H1 (cell line): ENCODE results near the gene TRIM68. TPM values are rescaled to one million over a fixed set of nuclear protein-coding genes. Genes with fewer than 3 reads are reported as not detected.

ENCODE experiments used
- ASH2L ChIP-seq: fragments of 200-600, 300-600 bp; sonication (generic); IDR thresholded peaks from one replicate; pipeline ENCODE4 v1.7.1; 2017; ENCODE audit warnings: low read length
- BRCA1 ChIP-seq: IDR thresholded peaks from 2 replicates; pipeline ENCODE4 v1.6.1; 2012; ENCODE audit warnings: low read depth, low read length, improper control_type of control experiment
- CTBP2 ChIP-seq: IDR thresholded peaks from 2 replicates; pipeline ENCODE4 v1.7.0; 2011; ENCODE audit warnings: borderline replicate concordance, mild to moderate bottlenecking, moderate library complexity, mixed read lengths, low read length; ENCODE audit not compliant: insufficient read depth, insufficient read length
- EZH2 ChIP-seq: fragments of 200-600 bp; sonication (generic); IDR thresholded peaks from 2 replicates; pipeline ENCODE4 v1.7.1; 2012; ENCODE audit warnings: low read depth, mild to moderate bottlenecking, moderate library complexity, low read length, inconsistent platforms; ENCODE audit not compliant: severe bottlenecking
- FOSL1 ChIP-seq: IDR thresholded peaks from 2 replicates; pipeline ENCODE4 v1.6.1; 2011; ENCODE audit warnings: mild to moderate bottlenecking, low read depth, low read length, moderate library complexity; ENCODE audit not compliant: insufficient read depth
- GABPA ChIP-seq: IDR thresholded peaks from 2 replicates; pipeline ENCODE4 v1.6.1; 2011; ENCODE audit warnings: mild to moderate bottlenecking, low read length, moderate library complexity, borderline replicate concordance; ENCODE audit not compliant: insufficient read depth
- GTF2F1 ChIP-seq: IDR thresholded peaks from 2 replicates; pipeline ENCODE4 v1.6.1; 2012; ENCODE audit warnings: low read depth, low read length, improper control_type of control experiment, borderline replicate concordance
- NANOG ChIP-seq: IDR thresholded peaks from 2 replicates; pipeline ENCODE4 v1.6.1; 2011; ENCODE audit warnings: low read length, low read depth, mild to moderate bottlenecking, inconsistent platforms; ENCODE audit not compliant: insufficient read depth, poor library complexity, severe bottlenecking
- RFX5 ChIP-seq: IDR thresholded peaks from 2 replicates; pipeline ENCODE4 v1.6.1; 2011; ENCODE audit warnings: low read depth, low read length, improper control_type of control experiment, borderline replicate concordance
- RNF2 ChIP-seq: fragments of 200-900, 300-1000 bp; sonication (generic); IDR thresholded peaks from 2 replicates; pipeline ENCODE4 v1.7.1; 2016; ENCODE audit warnings: borderline replicate concordance, low read depth, mild to moderate bottlenecking, antibody characterized with exemption, low read length; ENCODE audit not compliant: poor library complexity, severe bottlenecking; ENCODE audit errors: missing control alignments
- SAP30 ChIP-seq: fragments of 300-600 bp; sonication (generic); IDR thresholded peaks from 2 replicates; pipeline ENCODE4 v1.7.1; 2012; ENCODE audit warnings: low read length, moderate library complexity, mild to moderate bottlenecking, inconsistent platforms; ENCODE audit not compliant: insufficient read depth, insufficient replicate concordance
- SIRT6 ChIP-seq: IDR thresholded peaks from one replicate; pipeline ENCODE4 v1.7.1; 2012; ENCODE audit warnings: low read length, inconsistent platforms
- TAF1 ChIP-seq: IDR thresholded peaks from 2 replicates; pipeline ENCODE4 v1.6.1; 2011; ENCODE audit warnings: mild to moderate bottlenecking, low read depth, low read length
- ZNF274 ChIP-seq: IDR thresholded peaks from 2 replicates; pipeline ENCODE4 v1.7.0; 2012; ENCODE audit warnings: low read length, borderline replicate concordance; ENCODE audit errors: extremely low read depth
- polyA plus RNA-seq, 7 experiments: library from polyadenylated mRNA; depleted of rRNA in 3 of 7; stranded (reverse) in 5 of 7; unstranded in 2 of 7; fragments of >200 nt in 5 of 7; fragments of 200-250 nt in 2 of 7; gene quantifications; 1 replicate in 5 of 7; 2 replicates in 1 of 7; 4 replicates in 1 of 7; pipeline versions ENCODE4 v1.2.1 to v1.2.3, GENCODE V29; 2011 to 2013; ENCODE audit warnings: missing spikeins in 2 of 7, mixed read lengths in 2 of 7
- total RNA-seq: library from RNA; stranded (reverse); fragmentation: NEBNext Ultra II Directional; extraction: Animal tissue kit (Norgen Biotek cat#: 25700); gene quantifications from 2 replicates; pipeline ENCODE4 v1.2.1, GENCODE V29; 2021
- TF ChIP-seq, protein P1 (sequence below): IDR thresholded peaks from 2 replicates; pipeline ENCODE4 v1.6.1; 2011; ENCODE audit warnings: low read depth, mild to moderate bottlenecking, low read length; ENCODE audit not compliant: insufficient read depth

TRIM68 gene
- total and polyA plus RNA-seq, 2 of the 8 experiments (the other 6 are each of a cell fraction or from before 2014, with no cell fraction given) = 3.4 to 5.7 TPM

DNA sequence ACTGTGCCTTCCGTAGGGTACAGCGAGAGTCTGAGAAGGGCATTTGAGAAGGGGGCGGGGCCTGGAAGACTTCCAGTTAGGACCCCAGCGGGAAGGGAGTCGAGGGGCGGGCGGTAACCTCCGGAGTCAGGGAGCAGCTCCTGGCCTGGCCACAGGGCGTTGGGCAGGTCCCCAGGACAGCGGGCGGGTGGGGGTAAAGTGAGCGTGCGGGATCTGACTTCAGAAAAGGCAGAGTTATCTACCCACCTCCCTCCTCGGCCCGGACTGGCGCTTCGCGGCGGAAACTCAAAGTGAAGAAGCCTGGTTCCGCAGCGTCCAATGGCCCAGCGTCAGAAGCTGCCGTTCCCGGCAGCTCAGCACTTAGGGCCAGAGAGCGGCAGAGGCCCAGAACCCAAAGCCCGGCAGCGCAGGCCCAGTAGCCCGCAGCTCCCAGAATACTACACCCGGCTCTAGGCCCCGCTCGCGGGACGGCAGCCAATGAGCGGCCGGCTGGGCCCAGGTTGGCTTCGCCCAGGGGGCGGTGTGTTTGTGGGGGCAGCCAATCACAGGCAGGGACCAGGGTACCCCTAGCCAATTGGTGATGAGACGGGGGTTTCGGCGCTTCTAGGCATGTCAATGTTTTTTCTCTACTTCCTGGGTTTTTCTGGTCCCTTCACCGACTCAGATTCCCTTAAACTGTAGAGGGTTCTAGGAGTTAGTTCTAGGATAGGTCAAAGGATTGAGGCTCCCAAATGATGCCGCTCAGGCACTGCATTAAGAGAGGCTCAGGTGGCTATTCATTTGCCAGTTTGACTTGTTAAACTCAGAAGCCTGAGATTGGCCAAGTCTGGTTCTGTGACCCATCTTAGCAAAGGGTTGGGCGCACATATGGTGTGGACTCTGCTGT lies at the start of gene TRIM68 (continued):
- no peak for TF ChIP-seq ZNF274
- peak; percentile 45 for TF ChIP-seq ASH2L
- TF ChIP-seq RFX5 = no peak
- TF ChIP-seq NANOG = no peak
- peak; percentile 68 for TF ChIP-seq TAF1
- TF ChIP-seq, protein P1, sequence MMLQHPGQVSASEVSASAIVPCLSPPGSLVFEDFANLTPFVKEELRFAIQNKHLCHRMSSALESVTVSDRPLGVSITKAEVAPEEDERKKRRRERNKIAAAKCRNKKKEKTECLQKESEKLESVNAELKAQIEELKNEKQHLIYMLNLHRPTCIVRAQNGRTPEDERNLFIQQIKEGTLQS = no peak
- TF ChIP-seq RNF2 = no peak
- no peak for TF ChIP-seq BRCA1
- no peak for TF ChIP-seq EZH2
- no peak for TF ChIP-seq FOSL1
- TF ChIP-seq SAP30 = no peak
- TF ChIP-seq SIRT6 = no peak
- no peak for TF ChIP-seq GABPA
- TF ChIP-seq CTBP2 = no peak
- 0 out of 2 replicates have a peak, but pooled peaks have one; percentile 30 for TF ChIP-seq GTF2F1
